ENCODE measurements around the gene VAC14.

The VAC14 gene

GRCh38 chr16:70686376-70687101 lies 114.4 kb downstream of the VAC14 start:
- Histone ChIP-seq H3K27ac (ENCODE audit: low read depth, low read length) (no peak overlapping the region), H3K79me1 (ENCODE audit: low read length) (peaks cover 2% of the 10 kb centered on the region), H4K5ac (ENCODE audit: low read length) (no peak overlapping the region), H3K4me1 (ENCODE audit: control insufficient read depth, low read depth, low read length) (no peaks in the 10 kb centered on the region), H2BK5ac (ENCODE audit: low read length) (no peak overlapping the region), H4K8ac (ENCODE audit: low read depth, low read length) (no peak overlapping the region), H3K4ac (ENCODE audit: low read depth, low read length) (no peak overlapping the region), H2AK5ac (ENCODE audit: low read length) (no peak overlapping the region), H3K36me3 (ENCODE audit: control insufficient read depth, insufficient read depth, low read length) (no peaks in the 10 kb centered on the region), H3K56ac (ENCODE audit: low read length) (peak overlapping the region; percentile 61), H3K27me3 (ENCODE audit: insufficient read depth, low read length, poor library complexity) (no peaks in the 10 kb centered on the region), H3K18ac (ENCODE audit: low read length) (peak overlapping the region; percentile 19), H3K9ac (ENCODE audit: low read length) (peak overlapping the region; percentile 44), H3K23ac (ENCODE audit: low read length) (no peak overlapping the region), H2BK15ac (replicated peaks; ENCODE audit: low read depth) (no peak overlapping the region), H3K79me2 (ENCODE audit: control insufficient read depth, insufficient read depth, low read length) (no peaks in the 10 kb centered on the region), H3K4me3 (ENCODE audit: low read length) (no peak overlapping the region), H2BK120ac (ENCODE audit: low read depth, low read length) (no peak overlapping the region), H3K4me2 (ENCODE audit: low read length) (peak overlapping the region; percentile 15)
- DNase-seq: no peak
- WGBS (ENCODE audit: extremely low coverage, insufficient coverage, low lambda C conversion rate): no CpG with 5 or more reads among the region's 29 CpGs

- no peaks in the 10 kb centered on the region for H3K36me3 ChIP-seq (ENCODE audit: control insufficient read depth, insufficient read depth, low read length)
- H4K5ac ChIP-seq (ENCODE audit: low read length): no peak within 1 kb of the TSS
- peak within 1 kb of the TSS; percentile 22 for H3K18ac ChIP-seq (ENCODE audit: low read length)
- peak within 1 kb of the TSS; percentile 79 for H3K4me2 ChIP-seq (ENCODE audit: low read length)
- H2BK5ac ChIP-seq (ENCODE audit: low read length): no peak within 1 kb of the TSS
- H2AK5ac ChIP-seq (ENCODE audit: low read length): no peak within 1 kb of the TSS
- peak within 1 kb of the TSS; percentile 84 for H3K56ac ChIP-seq (ENCODE audit: low read length)
- H2BK120ac ChIP-seq (ENCODE audit: low read depth, low read length): no peak within 1 kb of the TSS
- H3K23ac ChIP-seq (ENCODE audit: low read length): no peak within 1 kb of the TSS
- DNase-seq: peak; percentile 84
- no CpG with 5 or more reads among the region's 72 CpGs for WGBS (ENCODE audit: extremely low coverage, insufficient coverage, low lambda C conversion rate)
- peak within 1 kb of the TSS; percentile 78 for H3K9ac ChIP-seq (ENCODE audit: low read length)
- H3K27ac ChIP-seq (ENCODE audit: low read depth, low read length): peak within 1 kb of the TSS; percentile 40
- peaks cover 2% of the 10 kb centered on the region for H3K79me1 ChIP-seq (ENCODE audit: low read length)
- H3K27me3 ChIP-seq (ENCODE audit: insufficient read depth, low read length, poor library complexity): no peaks in the 10 kb centered on the region
- peak within 1 kb of the TSS; percentile 55 for H3K4me3 ChIP-seq (ENCODE audit: low read length)
- no peaks in the 10 kb centered on the region for H3K4me1 ChIP-seq (ENCODE audit: control insufficient read depth, low read depth, low read length)
- peak within 1 kb of the TSS; percentile 17 for H3K4ac ChIP-seq (ENCODE audit: low read depth, low read length)
- H3K79me2 ChIP-seq (ENCODE audit: control insufficient read depth, insufficient read depth, low read length): no peaks in the 10 kb centered on the region
- no peak within 1 kb of the TSS for H4K8ac ChIP-seq (ENCODE audit: low read depth, low read length)
- no peak within 1 kb of the TSS for H2BK15ac ChIP-seq (replicated peaks; ENCODE audit: low read depth)
Measured at GRCh38 chr16:70685938-70686375, 115.0 kb downstream of the VAC14 start, which contains the start of gene MTSS2. Gene MTSS2 (minus strand): TSS chr16:70686053. CDS start chr16:70685791, 262 bp downstream.

- H3K27ac ChIP-seq (ENCODE audit: low read depth, low read length): peak overlapping the region; percentile 40
Measured at GRCh38 chr16:70685061-70685937, 115.7 kb downstream of the VAC14 start.

GRCh38 chr16:70684146-70685060 lies 116.6 kb downstream of the VAC14 start:
- H2BK15ac ChIP-seq (replicated peaks; ENCODE audit: low read depth): no peak overlapping the region
- DNase-seq: no peak
- H3K18ac ChIP-seq (ENCODE audit: low read length): no peak overlapping the region
- H3K4me3 ChIP-seq (ENCODE audit: low read length): no peak overlapping the region
- no peak overlapping the region for H2BK120ac ChIP-seq (ENCODE audit: low read depth, low read length)
- no peak overlapping the region for H2BK5ac ChIP-seq (ENCODE audit: low read length)
- H4K8ac ChIP-seq (ENCODE audit: low read depth, low read length): no peak overlapping the region
- H2AK5ac ChIP-seq (ENCODE audit: low read length): no peak overlapping the region
- H4K5ac ChIP-seq (ENCODE audit: low read length): no peak overlapping the region
- WGBS (ENCODE audit: extremely low coverage, insufficient coverage, low lambda C conversion rate): no CpG with 5 or more reads among the region's 14 CpGs
- H3K23ac ChIP-seq (ENCODE audit: low read length): no peak overlapping the region
- H3K36me3 ChIP-seq (ENCODE audit: control insufficient read depth, insufficient read depth, low read length): no peaks in the 10 kb centered on the region
- no peak overlapping the region for H3K27ac ChIP-seq (ENCODE audit: low read depth, low read length)
- no peaks in the 10 kb centered on the region for H3K79me2 ChIP-seq (ENCODE audit: control insufficient read depth, insufficient read depth, low read length)
- H3K79me1 ChIP-seq (ENCODE audit: low read length): peaks cover 2% of the 10 kb centered on the region
- H3K4me2 ChIP-seq (ENCODE audit: low read length): peak overlapping the region; percentile 14
- H3K27me3 ChIP-seq (ENCODE audit: insufficient read depth, low read length, poor library complexity): no peaks in the 10 kb centered on the region
- peak overlapping the region; percentile 84 for H3K56ac ChIP-seq (ENCODE audit: low read length)
- H3K9ac ChIP-seq (ENCODE audit: low read length): peak overlapping the region; percentile 34
- no peak overlapping the region for H3K4ac ChIP-seq (ENCODE audit: low read depth, low read length)
- no peaks in the 10 kb centered on the region for H3K4me1 ChIP-seq (ENCODE audit: control insufficient read depth, low read depth, low read length)

More at GRCh38 chr16:70685061-70685937, 115.7 kb downstream of the VAC14 start:
- no peak overlapping the region for H2AK5ac ChIP-seq (ENCODE audit: low read length)
- no peaks in the 10 kb centered on the region for H3K4me1 ChIP-seq (ENCODE audit: control insufficient read depth, low read depth, low read length)
- H3K79me1 ChIP-seq (ENCODE audit: low read length): peaks cover 2% of the 10 kb centered on the region
- H2BK15ac ChIP-seq (replicated peaks; ENCODE audit: low read depth): no peak overlapping the region
- no peak overlapping the region for H2BK120ac ChIP-seq (ENCODE audit: low read depth, low read length)
- H3K18ac ChIP-seq (ENCODE audit: low read length): peak overlapping the region; percentile 22
- H3K4me2 ChIP-seq (ENCODE audit: low read length): peak overlapping the region; percentile 79
- no peak overlapping the region for H4K5ac ChIP-seq (ENCODE audit: low read length)
- peak overlapping the region; percentile 55 for H3K4me3 ChIP-seq (ENCODE audit: low read length)
- H3K36me3 ChIP-seq (ENCODE audit: control insufficient read depth, insufficient read depth, low read length): no peaks in the 10 kb centered on the region
- no peaks in the 10 kb centered on the region for H3K79me2 ChIP-seq (ENCODE audit: control insufficient read depth, insufficient read depth, low read length)
- peak overlapping the region; percentile 84 for H3K56ac ChIP-seq (ENCODE audit: low read length)
- WGBS (ENCODE audit: extremely low coverage, insufficient coverage, low lambda C conversion rate): no CpG with 5 or more reads among the region's 90 CpGs
- H3K9ac ChIP-seq (ENCODE audit: low read length): peak overlapping the region; percentile 78
- no peak overlapping the region for H3K23ac ChIP-seq (ENCODE audit: low read length)
- DNase-seq: peak; percentile 28
- H4K8ac ChIP-seq (ENCODE audit: low read depth, low read length): no peak overlapping the region
- H3K4ac ChIP-seq (ENCODE audit: low read depth, low read length): peak overlapping the region; percentile 17
- no peak overlapping the region for H2BK5ac ChIP-seq (ENCODE audit: low read length)
- no peaks in the 10 kb centered on the region for H3K27me3 ChIP-seq (ENCODE audit: insufficient read depth, low read length, poor library complexity)

- Histone ChIP-seq H3K36me3 (ENCODE audit: control insufficient read depth, insufficient read depth, low read length) (no peaks in the 10 kb centered on the region), H2BK120ac (ENCODE audit: low read depth, low read length) (no peak overlapping the region), H2BK15ac (replicated peaks; ENCODE audit: low read depth) (no peak overlapping the region), H4K8ac (ENCODE audit: low read depth, low read length) (no peak overlapping the region), H3K9ac (ENCODE audit: low read length) (no peak overlapping the region), H3K4ac (ENCODE audit: low read depth, low read length) (no peak overlapping the region), H3K27me3 (ENCODE audit: insufficient read depth, low read length, poor library complexity) (no peaks in the 10 kb centered on the region), H3K79me2 (ENCODE audit: control insufficient read depth, insufficient read depth, low read length) (no peaks in the 10 kb centered on the region), H3K79me1 (ENCODE audit: low read length) (peaks cover 2% of the 10 kb centered on the region), H3K56ac (ENCODE audit: low read length) (no peak overlapping the region), H3K18ac (ENCODE audit: low read length) (no peak overlapping the region), H2BK5ac (ENCODE audit: low read length) (no peak overlapping the region), H4K5ac (ENCODE audit: low read length) (no peak overlapping the region), H3K23ac (ENCODE audit: low read length) (no peak overlapping the region), H3K4me1 (ENCODE audit: control insufficient read depth, low read depth, low read length) (peaks cover 3% of the 10 kb centered on the region), H3K4me2 (ENCODE audit: low read length) (no peak overlapping the region), H3K27ac (ENCODE audit: low read depth, low read length) (no peak overlapping the region), H3K4me3 (ENCODE audit: low read length) (no peak overlapping the region), H2AK5ac (ENCODE audit: low read length) (no peak overlapping the region)
- no CpG with 5 or more reads among the region's 13 CpGs for WGBS (ENCODE audit: extremely low coverage, insufficient coverage, low lambda C conversion rate)
- no peak for DNase-seq
Measured at GRCh38 chr16:70683146-70683944, 117.6 kb downstream of the VAC14 start.

Data from mesendoderm (in vitro differentiated cells).